ENCODE data around the gene DGCR8.

DGCR8 gene

GRCh38 chr22:20079745-20080444 lies at the start of gene DGCR8:
TSS of gene DGCR8 (plus strand) at chr22:20080241. CDS start at chr22:20085964, 5,723 bp downstream.
- peak; percentile 63 to 70 for DNase-seq

DNA sequence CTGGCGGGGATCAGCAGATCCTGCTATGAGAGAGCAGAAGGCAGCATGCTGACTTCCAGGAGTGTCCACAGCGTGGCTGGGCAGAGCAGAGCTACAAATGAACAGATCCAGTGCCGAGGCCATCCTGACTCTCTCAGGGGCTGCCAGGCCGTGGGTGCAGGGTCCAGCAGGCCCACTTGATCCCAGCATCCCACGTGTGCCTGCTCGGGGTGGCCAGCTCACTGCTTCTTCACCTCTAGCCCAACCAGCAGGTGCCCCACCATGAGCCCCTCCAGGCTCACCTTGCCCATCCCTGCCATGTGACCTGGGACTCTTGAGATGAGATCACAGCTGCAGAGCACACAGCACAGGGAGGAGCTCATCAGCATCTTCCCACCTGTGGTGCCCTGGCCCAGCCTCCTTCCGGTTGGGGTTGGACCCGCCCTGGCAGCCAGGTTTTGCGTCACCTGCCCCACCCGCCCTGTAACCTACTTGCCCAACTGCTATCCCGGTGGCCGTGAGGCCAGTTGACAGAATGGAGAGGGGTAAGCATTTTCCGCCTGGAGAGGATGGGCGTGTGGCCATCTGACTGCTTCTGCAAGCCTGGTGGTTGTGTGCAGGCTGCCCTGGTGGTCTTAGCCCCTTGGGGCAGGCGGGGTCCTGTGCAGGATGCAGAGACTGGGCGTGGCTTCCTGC lies 48.2 kb upstream of the DGCR8 start:
- peak in 1 of 2 experiments; percentile 18 for DNase-seq

GRCh38 chr22:20032407-20032991 lies 47.5 kb upstream of the DGCR8 start:
- no peak for DNase-seq

DNA sequence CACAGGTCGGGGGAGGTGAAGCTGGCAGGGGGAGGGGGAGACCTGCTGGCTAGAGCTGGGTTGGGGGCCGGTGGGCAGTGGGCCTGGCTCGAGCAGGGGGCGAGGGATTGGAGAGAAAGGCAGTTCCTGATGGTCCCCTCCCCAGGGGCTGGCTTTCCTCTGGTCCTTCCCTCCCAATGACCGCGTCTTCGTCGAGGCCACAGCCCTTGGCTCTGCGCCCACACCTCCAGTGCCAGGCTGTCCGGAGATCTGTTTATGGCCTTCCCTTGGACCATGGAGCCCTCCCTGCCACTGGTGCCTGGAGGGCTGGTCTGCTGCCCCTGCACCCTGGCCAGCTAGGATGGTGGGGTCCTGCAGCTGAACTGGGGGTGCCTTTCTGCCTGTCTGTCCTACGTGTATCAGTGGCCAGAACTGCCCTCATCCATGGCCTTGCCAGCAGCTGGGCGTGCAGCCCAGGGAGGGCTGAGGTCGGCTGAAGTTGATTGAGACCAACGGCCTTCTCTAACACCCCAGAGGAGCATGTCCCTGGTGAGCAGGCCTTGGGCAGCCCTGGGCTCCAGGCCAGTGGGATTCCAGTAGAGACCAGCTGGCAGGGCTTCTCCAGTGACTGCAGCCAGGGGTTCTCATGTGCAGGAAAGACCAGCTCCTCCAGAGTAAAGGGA lies 46.9 kb upstream of the DGCR8 start:
- no peak for DNase-seq

DNA sequence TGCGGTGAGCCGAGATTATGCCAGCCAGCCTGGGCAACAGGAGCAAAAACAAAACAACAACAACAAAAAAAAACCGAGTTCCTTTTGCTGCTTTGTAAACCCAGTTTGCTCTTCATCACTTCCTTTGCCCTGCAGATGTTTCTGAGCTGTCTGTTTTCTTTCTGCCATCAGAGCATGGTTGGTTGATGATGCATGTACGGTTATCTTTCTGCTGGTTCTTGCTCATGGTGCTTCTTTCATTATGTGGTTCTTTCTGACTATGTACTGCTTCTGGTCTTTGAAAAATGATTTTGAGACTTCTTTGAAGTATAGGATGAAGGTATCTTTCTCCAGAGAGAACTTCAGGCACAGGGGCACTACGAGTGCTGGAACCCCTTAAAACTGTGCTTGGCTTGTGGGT lies 45.9 kb upstream of the DGCR8 start:
- DNase-seq: no peak

- no peak for DNase-seq
These were observed 44.5 kb upstream of the DGCR8 start for GRCh38 chr22:20035375-20036083.

DNA sequence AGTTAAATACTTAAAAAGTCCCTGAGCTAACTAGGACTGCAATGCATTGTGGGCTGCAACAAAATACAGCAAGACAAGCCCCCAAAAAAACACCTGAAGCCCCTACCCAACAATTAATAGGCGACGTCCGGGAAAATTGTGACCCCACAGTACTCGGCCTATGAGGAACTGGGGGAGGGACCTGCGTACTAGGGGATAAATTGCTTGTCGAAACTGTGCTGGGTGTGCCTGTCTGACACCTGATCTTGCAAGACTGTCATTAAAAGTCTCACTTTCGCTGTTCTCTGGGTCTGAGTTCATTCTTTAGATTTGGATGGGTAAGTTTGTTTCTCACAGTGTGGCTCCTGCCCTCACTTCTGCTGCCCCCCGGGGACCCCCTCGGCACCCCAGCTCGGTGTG lies 44.0 kb upstream of the DGCR8 start:
- DNase-seq: no peak

DNA sequence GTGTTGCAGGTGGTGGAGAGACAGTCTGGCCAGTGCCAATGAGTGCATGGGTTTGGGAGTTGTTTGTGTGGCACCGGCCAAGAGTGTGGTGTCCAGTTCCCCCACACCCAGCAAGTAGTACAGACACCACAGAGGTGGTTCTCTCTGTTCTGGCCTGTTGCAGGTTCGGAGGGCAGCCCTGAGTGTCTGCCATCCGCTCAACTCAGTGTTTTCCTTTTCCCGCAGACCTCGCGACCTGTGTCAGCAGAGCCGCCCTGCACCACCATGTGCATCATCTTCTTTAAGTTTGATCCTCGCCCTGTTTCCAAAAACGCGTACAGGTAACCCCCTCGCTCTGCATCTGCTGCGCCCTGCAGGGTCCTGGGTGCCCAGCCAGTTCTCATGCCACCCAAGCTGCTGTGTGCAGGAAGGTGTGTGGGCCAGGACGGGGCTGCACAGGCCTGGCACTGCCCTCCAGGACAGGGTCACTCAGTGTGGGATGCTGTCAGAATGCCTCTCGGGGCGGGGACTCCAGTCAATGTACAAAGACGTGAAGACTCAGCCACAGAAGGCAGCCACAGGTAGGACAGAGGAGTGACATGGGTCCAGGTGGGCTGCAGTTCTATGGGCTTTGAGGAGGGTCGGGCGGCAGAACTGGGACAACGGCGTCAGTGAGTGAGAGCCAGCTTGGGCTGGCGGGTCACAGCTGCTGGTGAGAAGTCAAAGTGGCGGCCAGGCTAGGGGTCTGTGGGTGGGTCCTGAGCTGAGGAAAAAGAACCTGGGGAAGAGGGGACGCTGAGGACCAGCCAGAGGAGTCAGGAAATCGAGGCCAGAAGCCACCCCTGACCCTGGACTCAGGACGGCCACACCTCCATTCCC lies 43.3 kb upstream of the DGCR8 start:
- no peak for DNase-seq

DNA sequence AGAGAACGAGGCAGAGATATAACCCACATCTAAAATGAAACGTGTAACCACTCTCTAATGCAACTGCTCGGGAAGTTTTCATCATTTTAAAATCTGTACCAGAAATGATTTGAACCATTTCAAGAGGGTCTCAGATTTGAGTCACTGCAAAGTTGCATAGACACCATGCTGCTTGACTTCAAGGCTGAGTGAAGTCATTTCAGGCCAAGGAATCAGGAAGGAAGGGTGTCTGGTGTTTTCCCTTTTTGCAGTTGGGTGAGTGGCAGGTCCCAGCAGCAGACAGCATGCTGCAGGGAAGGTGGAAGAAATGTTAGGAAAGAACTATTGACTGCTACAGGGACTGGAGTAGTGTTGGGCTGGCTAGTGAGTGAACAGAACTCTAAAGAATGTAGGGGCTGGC lies 42.6 kb upstream of the DGCR8 start:
- DNase-seq: no peak

DNA sequence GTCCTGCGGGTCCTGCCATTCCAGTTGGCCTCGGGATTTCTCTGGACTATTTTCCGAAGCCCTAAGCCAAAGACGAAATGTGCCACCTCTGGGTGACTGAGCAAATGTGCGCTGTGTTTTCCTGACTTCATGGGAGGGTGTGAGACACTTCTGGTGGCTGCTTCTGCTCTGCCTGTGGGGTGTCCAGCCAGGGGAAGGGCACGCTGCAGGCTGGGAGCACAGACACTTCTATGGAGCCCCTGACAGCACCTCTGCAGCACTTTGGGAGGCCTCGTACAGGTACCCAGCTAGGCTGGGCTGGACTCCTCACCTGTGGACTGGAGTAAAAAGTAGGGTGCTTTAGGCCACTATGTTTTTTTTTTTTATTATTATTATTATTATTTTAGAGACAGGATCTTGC lies 41.5 kb upstream of the DGCR8 start:
- no peak for DNase-seq

DNA sequence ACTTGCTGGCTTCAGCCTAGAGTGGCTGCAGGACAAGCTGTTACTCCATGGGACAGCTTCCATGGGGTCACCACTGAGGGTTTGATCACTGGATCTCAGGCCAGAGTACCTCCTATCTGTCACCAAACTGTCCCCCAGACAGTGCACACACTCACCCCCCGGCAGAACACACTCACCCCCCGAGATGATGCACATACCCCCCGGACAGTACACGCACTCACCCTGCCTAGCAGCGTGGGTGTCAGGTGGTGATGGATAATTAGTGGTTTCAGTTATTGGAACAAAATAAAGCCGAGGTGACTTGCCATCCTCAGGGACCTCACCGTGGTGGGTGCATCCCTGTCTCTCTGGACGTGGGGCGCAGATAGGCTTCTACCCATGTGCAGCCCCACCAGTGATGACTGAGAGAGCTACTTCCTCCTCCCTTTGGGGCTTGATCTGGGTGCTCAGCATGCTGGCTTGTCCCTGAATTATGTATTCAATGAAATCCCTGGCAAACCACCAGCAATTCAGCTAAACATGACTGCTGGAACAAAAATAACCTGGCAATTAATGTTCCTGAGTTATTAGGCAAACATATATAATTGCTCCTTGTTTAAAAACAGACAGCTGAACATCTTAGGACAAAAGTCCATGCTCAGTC lies 40.2 kb upstream of the DGCR8 start:
- no peak for DNase-seq

DNA sequence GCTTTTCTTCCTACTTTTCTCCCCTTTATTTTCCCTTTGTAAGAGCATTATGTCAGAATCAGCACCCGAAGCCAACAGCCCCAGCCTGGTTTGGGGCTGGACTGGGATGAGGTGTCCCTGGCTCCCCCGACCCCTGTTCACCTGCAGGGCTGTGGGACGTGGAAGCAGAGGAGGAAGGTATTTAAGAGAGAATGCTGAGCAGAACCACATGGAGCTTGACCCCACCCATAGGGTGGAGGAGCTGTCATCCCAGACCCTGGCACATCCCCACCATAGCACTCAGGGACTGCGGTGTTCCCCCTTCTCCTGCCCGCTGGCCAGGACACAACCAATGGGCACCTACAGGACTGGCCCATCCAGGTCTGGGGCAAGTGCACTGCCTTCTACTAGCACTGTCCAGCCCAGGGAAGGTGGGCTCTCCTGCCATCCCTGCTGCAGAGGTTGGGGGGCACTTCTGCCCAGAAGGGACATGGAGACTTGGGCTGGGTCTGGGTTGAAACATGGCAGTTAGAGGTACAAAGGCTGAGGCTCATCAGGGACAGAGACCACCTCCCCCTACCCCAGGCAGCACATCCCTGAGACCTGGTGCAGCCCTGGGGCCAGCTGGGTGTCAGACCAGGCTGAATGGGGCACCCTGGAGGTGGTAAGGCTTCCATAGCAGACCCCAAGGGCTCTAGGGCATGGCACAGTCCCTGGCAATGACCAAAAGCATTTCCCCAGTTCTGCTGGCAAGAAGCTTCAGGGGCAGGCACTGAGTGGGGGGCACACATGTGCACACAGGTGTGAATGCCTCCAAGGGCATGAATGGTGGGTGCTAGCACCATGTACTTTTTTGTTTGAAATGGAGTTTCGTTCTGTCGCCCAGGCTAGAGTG lies 39.5 kb upstream of the DGCR8 start:
- DNase-seq: no peak

DNA sequence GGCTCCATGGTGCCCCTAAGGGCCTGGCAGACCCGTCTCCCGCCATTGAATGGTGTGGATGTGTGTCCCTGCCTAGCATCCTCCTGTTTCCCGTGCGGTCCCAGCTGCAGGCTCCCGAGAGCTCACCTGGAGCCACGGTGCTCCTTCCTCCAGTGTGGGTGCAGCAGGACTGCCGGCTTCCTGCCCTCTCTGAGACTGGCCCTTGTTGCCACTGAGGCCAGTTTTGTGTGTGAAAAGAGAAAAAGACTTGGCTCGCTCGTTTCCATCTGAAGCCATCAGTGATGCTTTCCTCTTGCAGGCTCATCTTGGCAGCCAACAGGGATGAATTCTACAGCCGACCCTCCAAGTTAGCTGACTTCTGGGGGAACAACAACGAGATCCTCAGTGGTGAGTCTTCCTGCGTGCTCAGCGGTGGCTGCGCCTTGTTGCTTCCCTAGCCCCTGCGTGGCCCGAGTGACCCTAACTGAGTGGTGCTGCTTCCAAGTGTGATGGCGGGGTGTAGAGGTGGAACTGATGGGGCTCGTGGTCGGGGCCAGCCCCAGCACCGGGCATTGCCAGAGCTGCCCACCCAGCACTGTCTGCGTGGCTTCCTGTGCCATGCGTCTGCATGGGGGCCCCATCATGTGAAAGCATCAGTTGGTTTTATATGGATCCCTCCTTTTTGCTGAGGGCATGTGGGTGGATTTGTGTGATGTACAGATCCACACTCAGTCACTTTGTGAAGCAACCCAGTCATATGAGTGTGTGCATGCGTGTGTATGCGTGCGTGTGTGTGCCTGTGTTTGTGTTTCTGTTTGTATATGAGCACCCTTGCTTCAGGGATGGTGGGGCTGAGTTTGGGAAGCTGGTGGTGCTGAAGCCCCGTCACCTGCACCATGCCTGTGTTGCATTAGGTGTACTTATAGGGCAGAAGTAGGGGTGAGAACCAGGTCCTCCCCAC lies 36.7 kb upstream of the DGCR8 start:
- DNase-seq: no peak

DNA sequence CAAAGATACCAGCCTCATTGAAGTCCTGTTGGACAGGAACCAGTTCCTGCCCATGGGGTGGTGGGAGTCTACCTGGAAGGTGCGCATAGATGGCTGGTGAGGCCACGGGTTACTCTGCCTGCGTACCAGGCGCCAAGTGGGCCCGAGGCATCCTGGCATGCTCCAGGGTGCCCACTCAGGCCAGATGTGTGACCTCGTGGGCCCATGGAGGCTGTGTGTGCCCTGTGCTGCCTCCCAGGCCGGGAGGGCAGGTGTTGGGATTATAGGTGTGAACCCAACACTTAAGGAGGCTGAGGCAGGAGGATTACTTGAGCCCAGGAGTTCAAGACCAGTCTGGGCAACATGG lies 36.1 kb upstream of the DGCR8 start:
- DNase-seq: no peak

GRCh38 chr22:20044495-20045151 lies 35.4 kb upstream of the DGCR8 start:
- no peak for DNase-seq

DNA sequence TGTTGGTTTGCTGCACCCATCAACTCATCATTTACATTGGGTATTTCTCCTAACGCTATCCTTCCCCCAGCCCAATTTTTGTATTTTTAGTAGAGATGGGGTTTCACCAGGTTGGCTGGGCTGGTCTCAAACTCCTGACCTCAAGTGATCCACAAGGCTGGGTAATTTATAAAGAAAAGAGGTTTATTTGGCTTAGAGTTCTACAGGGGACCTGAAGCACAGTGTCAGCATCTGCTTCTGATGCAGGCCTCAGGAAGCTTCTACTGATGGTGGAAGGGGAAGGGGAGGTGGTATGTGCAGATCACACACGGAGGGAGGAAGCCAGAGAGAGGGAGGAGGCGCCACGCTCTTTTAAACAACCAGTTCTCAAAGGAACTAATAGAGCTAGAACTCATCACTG lies 33.3 kb upstream of the DGCR8 start:
- no peak for DNase-seq

DNA sequence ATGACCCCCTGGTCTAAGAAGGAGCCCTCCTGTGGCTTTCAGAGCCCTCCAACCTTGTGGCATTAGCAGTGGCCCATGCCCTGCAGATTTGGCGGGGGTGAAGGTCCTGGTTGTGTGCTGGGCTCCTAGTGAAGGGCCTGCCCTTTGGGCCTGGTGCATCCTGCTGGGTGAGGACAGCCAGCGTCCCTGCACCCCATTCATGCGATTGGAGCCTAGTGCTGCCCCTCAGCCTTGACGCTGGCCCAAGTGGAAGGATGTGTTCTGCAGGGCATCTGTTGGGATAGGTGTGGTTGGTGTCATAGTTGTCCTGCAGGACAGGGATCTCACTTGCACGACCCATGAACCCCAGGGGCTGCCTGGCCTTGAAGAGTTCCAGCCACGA lies 28.1 kb upstream of the DGCR8 start:
- no peak for DNase-seq

- no peak for DNase-seq
These were observed 27.5 kb upstream of the DGCR8 start for GRCh38 chr22:20052309-20053259.
